ENCODE measurements around the gene SNAPC4. TPM values are rescaled to one million over a fixed set of nuclear protein-coding genes. Genes with fewer than 3 reads are reported as not detected.

The SNAPC4 gene
- polyA plus RNA-seq, 2 of the 4 experiments (the other 2 are of a cell fraction): 2.7 to 10.3 TPM

DNA sequence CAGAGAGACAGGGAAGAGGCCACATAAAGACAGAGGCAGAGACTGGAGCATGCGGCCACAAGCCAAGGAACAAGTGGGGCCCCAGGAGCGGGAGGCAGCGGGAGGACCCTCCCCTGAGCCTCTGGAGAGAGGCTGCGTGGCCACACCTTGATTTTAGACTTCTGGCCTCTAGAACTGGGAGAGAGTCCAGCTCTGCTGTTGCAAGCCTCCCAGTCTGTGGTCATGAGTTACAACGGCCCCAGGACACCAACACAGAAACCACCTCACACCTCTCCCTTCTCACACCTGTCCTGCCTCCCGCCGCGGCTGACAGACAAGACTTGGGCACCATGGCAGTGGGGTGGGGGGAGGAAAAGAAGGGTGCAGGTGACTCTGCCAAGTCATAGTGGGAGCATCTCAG is 37.5 kb upstream of the SNAPC4 start:
- ChIA-PET POLR2A (no interaction called here), CTCF (interaction anchor here (1.8 to 4.2 kb wide), 3 partner anchors 10 to 21 kb away, joined by 5 to 30 read pairs (median 6); no protein-coding TSS in a partner anchor)
- H3K27ac ChIP-seq: peak overlapping the region in 1 of 2 experiments; percentile 99; a peak in 3 of 6 replicates
- ATAC-seq (no peak), DNase-seq (ENCODE audit: low read depth in 1 of 2, low spot score in 1 of 2) (no peak), FAIRE-seq (no peak)
- TF ChIP-seq MAFK (IDR thresholded peaks at IDR 0.05; ENCODE audit: partially characterized antibody) (no peak), POLR2AphosphoS2 (conservative IDR thresholded peaks at IDR 0.05; ENCODE audit: low read length) (no peak), NR3C1 (IDR thresholded peaks at IDR 0.05) (no peak), RFX5 (IDR thresholded peaks at IDR 0.05) (no peak), HOXA7 (CRISPR knock-in tag; IDR thresholded peaks at IDR 0.05) (no peak), NFE2L2 (conservative IDR thresholded peaks at IDR 0.05; ENCODE audit: low read length) (no peak), HOXB13 (CRISPR knock-in tag; IDR thresholded peaks at IDR 0.05; ENCODE audit: low read depth) (no peak), ELK1 (IDR thresholded peaks at IDR 0.05; ENCODE audit: low read depth, low read length) (no peak)
- peaks cover 17% of the 10 kb centered on the region for H3K4me1 ChIP-seq
- peak overlapping the region; percentile 86; the same call in 2 of the 3 replicates for H3K4me3 ChIP-seq
- H3K9me3 ChIP-seq: no peaks in the 10 kb centered on the region
- H3K4me2 ChIP-seq: peak overlapping the region; percentile 76
- 79% methylated on average over 8 of the region's 8 CpGs for WGBS (ENCODE audit: missing lambda C conversion rate)

DNA sequence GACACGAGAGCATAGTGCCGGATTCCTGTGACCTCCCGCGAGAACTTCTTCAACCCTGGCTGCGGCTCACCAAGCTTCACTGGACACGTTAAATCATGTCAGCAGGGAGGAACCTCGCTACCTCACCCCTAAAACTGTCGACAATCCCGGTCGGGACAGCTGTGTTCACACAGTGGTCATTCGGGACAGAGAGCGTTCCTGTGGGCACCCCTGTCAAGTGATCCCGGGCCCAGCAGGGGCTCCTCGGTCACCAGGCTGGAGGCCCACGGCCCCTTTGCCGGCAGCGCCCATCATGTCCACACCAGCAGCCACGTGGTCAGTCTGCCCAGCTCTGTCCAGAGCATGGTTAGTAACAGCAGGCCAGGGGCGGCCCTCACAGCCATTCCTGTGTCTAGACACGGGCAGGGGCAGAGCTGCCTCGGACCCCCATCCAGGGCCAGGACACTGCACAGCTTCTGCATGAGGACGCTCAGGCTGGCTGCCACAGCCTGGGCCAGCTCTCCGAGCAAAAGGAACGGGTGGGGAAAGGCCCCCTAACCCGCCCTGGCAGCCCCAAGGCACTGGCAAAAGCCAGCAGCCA is 36.2 kb upstream of the SNAPC4 start:
- TF ChIP-seq EP300 (IDR thresholded peaks at IDR 0.05): no peak
- no peak for TF ChIP-seq HMGXB4 (CRISPR knock-in tag; IDR thresholded peaks at IDR 0.05; ENCODE audit: borderline replicate concordance)
- FAIRE-seq (no peak), ATAC-seq (no peak), DNase-seq (ENCODE audit: low read depth in 1 of 2, low spot score in 1 of 2) (no peak)
- H3K27ac ChIP-seq: no peak overlapping the region
- CTCF ChIA-PET: interaction anchor here (0.8 to 1.8 kb wide), 4 partner anchors 11 to 73 kb away, joined by 3 read pairs; no protein-coding TSS in a partner anchor
- H3K4me2 ChIP-seq: no peak overlapping the region
- no peaks in the 10 kb centered on the region for H3K9me3 ChIP-seq
- H3K4me3 ChIP-seq: no peak overlapping the region
- H3K4me1 ChIP-seq: peaks cover 17% of the 10 kb centered on the region
- 95% methylated on average over 16 of the region's 25 CpGs for WGBS (ENCODE audit: missing lambda C conversion rate)
- POLR2A ChIA-PET: no interaction called here

DNA sequence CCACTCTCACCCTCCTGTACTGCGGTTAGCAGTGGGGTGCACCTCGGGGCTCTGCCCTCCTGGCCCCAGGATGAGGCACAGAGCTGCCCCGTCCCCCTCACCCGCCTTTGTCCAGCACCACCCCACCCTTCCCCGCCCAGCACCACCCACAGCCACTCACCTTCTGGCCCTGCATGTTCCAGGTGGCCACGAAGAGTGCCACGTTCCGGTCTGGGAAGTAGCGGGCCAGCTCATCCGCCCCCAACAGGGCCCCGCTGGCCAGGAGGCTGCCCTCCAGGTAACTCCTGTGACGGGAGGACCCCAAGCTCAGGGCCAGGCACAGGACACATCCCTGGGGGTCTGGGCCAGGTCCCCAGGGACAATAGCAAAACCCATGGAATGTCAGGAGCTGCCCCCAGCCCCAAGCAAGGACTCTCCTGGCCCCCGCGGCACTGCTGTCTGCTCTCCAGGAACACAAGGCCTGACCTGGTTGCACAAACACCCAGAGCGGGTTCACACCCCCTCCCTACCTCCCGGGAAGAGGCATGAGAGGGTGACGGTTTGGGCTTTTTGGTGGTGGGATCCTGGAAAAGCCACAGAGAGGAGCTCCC is 34.7 kb upstream of the SNAPC4 start:
- Histone ChIP-seq H3K9me3 (no peaks in the 10 kb centered on the region), H3K27ac (no peak overlapping the region), H3K4me3 (no peak overlapping the region), H3K4me2 (no peak overlapping the region), H3K4me1 (peaks cover 13% of the 10 kb centered on the region)
- ChIA-PET CTCF (interaction anchor here (1.0 to 1.9 kb wide), 6 partner anchors 10 to 192 kb away, joined by 3 to 9 read pairs (median 4); no protein-coding TSS in a partner anchor), POLR2A (no interaction called here)
- no peak for FAIRE-seq
- ATAC-seq: no peak
- WGBS (ENCODE audit: missing lambda C conversion rate): 87% methylated on average over 7 of the region's 17 CpGs
- TF ChIP-seq RAD21 (conservative IDR thresholded peaks at IDR 0.05 in 1 of 2, IDR thresholded peaks at IDR 0.05 in 1 of 2) (no peak), CHD2 (IDR thresholded peaks at IDR 0.05; ENCODE audit: low read length, partially characterized antibody) (no peak), ZC3H11A (IDR thresholded peaks at IDR 0.05) (no peak), ATOH8 (CRISPR knock-in tag; IDR thresholded peaks at IDR 0.05; ENCODE audit: low read depth) (no peak), RARB (CRISPR knock-in tag; IDR thresholded peaks at IDR 0.05) (no peak), MAZ (IDR thresholded peaks at IDR 0.05; ENCODE audit: borderline replicate concordance, low read depth, low read length) (no peak), FOXS1 (CRISPR knock-in tag; IDR thresholded peaks at IDR 0.05) (no peak), POLR2AphosphoS2 (conservative IDR thresholded peaks at IDR 0.05; ENCODE audit: low read length) (no peak), RNF2 (IDR thresholded peaks at IDR 0.05; ENCODE audit: borderline replicate concordance, low read depth) (no peak), HOXA7 (CRISPR knock-in tag; IDR thresholded peaks at IDR 0.05) (no peak), JUNB (IDR thresholded peaks at IDR 0.05) (no peak), FOSL2 (IDR thresholded peaks at IDR 0.05) (no peak), FOSL2 (CRISPR knock-in tag; IDR thresholded peaks at IDR 0.05) (no peak), NPAS2 (CRISPR knock-in tag; IDR thresholded peaks at IDR 0.05; ENCODE audit: borderline replicate concordance) (no peak), PHF8 (IDR thresholded peaks at IDR 0.05; ENCODE audit: borderline replicate concordance, low read depth) (no peak)
- DNase-seq (ENCODE audit: low read depth in 1 of 2, low spot score in 1 of 2): no peak

Data from A549 (cell line).